ENCODE data around the gene ZC3H6.

DNA sequence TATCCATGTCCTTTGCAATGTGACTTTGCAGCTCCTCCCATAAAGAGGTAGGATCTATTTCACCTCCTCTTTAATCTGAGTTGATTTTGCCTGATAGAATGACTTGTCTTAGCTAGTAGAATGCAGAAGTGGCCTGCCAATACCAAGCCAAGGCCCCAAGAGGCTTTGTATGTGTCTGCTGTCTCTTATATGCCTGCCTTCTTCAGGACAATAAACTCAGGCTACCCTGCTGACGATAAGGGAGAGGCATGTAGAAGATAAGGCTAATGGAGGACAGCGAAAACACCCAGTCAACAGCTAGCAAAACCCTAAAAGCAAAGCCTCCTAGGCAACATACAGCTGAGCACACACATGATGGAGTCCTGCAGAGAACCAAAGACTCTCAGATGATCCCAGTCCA is 18.7 kb upstream of the ZC3H6 start:
- TF ChIP-seq CTCF (IDR thresholded peaks at IDR 0.05): no peak
- no peak for TF ChIP-seq REST (IDR thresholded peaks at IDR 0.05; ENCODE audit: insufficient read depth in 1 of 2, low read depth in 2 of 2, low read length in 1 of 2)
- TF ChIP-seq POLR2AphosphoS5 (IDR thresholded peaks at IDR 0.05; ENCODE audit: low read depth, low read length): no peak
- TF ChIP-seq SIN3A (IDR thresholded peaks at IDR 0.05; ENCODE audit: borderline replicate concordance, insufficient read depth, low read depth, low read length): no peak

Data from Panc1 (cell line).